Cardiac fibroblast (primary cell): ENCODE results near the gene ARHGAP10.

ENCODE experiments used
- DNase-seq, 2 donors: peaks; one replicate each; pipeline versions ENCODE4 v3.0.0 to v3.0.0-alpha.2; 2010; ENCODE audit warnings: low read depth in 2 of 2
- H3K4me3 ChIP-seq, 2 donors: replicated peaks in 1 of 2; 1 replicate in 1 of 2; 2 replicates in 1 of 2; pipeline ENCODE4 v1.5.1; 2011; ENCODE audit warnings: low read depth in 2 of 2, low read length in 2 of 2, mild to moderate bottlenecking in 2 of 2, moderate library complexity in 1 of 2
- TF ChIP-seq, protein P1 (sequence below): IDR thresholded peaks from one replicate; pipeline ENCODE4 v1.5.1; 2011; ENCODE audit warnings: low read depth, mild to moderate bottlenecking, low read length, inconsistent platforms

ARHGAP10 gene

DNA sequence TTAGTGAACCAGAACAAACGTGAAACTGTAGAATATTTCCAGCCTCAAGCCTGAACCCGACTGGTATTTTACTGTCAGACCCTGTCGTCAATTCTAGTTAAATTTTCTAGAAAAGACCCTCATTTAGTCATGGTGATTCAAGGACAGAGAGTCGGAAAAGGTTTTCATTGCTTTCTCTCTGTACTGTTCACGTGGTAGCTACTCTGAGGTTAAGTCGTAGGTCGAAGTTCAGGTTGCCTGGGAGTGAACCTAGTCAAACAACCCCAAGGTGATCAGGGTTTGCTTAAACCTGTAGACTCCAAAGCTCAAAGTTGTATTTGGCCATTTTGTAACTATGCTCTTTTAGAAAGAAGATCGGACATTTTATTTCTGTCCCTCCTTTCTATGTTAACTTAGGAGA, 283.6 kb downstream of the ARHGAP10 start:
- H3K4me3 ChIP-seq = no peak overlapping the region
- no peak for DNase-seq
- TF ChIP-seq, protein P1, sequence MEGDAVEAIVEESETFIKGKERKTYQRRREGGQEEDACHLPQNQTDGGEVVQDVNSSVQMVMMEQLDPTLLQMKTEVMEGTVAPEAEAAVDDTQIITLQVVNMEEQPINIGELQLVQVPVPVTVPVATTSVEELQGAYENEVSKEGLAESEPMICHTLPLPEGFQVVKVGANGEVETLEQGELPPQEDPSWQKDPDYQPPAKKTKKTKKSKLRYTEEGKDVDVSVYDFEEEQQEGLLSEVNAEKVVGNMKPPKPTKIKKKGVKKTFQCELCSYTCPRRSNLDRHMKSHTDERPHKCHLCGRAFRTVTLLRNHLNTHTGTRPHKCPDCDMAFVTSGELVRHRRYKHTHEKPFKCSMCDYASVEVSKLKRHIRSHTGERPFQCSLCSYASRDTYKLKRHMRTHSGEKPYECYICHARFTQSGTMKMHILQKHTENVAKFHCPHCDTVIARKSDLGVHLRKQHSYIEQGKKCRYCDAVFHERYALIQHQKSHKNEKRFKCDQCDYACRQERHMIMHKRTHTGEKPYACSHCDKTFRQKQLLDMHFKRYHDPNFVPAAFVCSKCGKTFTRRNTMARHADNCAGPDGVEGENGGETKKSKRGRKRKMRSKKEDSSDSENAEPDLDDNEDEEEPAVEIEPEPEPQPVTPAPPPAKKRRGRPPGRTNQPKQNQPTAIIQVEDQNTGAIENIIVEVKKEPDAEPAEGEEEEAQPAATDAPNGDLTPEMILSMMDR = no peak

DNA sequence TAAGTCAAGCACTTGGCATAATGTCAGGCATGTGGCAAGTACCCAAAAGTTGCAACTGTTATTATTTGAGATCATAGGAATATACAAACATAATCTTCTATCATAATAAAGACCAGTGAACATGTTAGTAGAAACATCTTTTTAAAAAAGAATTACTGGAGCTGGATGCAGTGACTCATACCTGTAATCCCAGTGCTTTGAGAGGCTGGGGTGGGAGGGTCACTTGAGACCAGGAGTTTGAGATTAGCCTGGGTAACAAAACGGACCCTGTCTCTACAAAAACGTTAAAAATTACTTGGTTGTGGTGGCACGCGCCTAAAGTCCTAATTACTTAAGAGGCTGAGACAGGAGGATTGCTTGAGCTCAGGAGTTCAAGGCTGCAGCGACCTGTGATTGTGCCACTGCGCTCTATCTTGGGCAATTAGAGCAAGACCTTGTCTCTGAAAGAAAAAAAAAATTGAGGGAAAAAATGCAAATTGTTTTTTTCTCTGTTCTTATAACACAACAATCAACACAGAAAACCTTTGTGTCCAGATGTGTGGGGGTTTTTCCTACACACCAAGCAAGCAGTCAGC, 284.3 kb downstream of the ARHGAP10 start:
- H3K4me3 ChIP-seq = no peak overlapping the region
- TF ChIP-seq, protein P1 = no peak
- DNase-seq = no peak

DNA sequence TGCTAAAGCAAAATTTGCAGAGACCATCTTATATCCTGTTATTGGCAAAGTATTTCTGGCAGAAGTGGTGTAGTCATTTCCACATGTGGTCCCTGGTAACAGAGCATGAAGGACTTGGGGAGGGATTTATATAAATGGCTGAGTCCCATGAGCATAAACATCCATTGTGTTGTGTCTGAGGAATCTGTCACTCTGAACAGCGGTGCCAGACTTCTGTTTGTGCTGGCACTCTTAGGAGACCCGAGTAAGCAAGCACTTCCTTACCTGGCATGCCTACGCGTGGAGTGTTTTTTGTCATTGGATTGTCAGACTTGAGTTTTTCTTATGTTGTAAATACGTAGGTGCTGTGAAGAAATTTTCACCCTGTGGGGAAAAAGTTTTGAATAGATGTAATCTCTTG, 285.9 kb downstream of the ARHGAP10 start:
- peak; percentile 57 to 60 for DNase-seq
- no peak overlapping the region for H3K4me3 ChIP-seq
- TF ChIP-seq, protein P1 = no peak

DNA sequence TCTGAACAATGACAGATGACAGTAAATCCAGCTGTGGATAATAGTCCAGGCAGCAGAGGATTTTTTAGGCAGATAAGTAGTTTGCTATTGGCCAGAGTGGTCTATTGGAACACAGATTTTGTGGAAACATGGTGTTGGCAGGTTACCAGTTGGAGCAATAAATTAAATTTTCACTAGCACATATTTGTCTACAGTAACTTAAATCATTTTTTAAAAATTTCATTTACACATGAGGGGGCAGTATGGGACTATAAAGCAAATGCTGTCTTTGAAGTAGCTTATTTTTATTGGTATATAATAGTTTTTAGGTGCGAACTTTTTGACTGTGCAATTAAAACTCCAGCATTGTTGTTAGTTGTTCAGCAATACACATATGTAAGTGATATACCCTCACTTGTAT, 289.8 kb downstream of the ARHGAP10 start:
- H3K4me3 ChIP-seq = no peak overlapping the region
- DNase-seq = peak in 1 of 2 donors; percentile 6
- TF ChIP-seq, protein P1 = no peak

DNA sequence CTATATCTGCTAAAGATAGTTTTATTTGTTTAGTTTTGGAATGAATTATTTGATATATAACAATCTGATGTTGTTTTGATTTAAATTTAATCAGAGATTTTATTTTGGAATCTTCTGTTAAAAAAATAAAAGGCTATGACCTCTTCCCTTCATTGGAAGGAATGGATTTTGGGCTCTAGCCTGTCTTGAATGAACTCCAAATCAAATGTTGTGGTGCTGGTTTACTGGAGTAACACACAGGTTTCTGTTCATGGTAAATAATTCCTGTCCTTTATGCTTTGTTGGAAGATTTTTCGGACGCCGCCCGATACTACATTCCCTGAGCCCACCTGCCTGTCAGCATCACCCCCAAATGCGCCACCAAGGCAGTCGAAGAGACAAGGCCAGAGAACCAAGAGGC, 291.1 kb downstream of the ARHGAP10 start:
- TF ChIP-seq, protein P1 = no peak
- DNase-seq = peak in 1 of 2 donors; percentile 5

DNA sequence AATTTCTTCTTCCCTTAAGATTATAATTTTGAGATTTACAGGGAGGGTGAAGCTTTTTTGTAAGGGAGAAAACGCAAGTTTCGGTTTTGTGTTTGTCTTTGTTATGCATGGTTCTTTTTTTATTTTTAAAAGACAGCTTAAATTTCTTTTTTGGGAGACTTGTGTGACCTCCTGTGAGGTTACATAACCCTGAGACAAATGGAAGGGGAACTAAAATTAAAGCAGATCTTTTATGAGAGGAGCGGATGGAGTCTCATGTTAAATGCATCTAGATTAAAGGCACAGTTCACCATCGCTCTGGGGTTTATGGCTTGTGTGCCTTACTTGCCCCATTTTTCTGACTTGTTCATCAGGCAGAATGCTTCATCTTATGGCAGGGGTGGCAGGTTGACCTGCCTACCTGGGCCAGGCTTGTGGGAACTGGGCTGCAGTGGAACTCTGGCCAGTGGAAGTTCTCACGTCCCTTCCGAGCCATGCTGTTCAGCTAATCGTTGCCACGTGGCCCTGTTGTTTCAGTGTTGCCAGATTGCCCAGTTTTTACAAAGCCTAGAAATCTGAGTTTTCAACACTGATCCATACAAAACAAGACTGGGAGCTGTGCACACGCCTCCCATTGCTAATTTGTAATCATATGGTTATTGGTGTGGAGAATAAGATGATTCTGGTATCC, 291.8 kb downstream of the ARHGAP10 start:
- no peak overlapping the region for H3K4me3 ChIP-seq
- peak in 1 of 2 donors; percentile 24 for DNase-seq
- TF ChIP-seq, protein P1 = no peak

More for the DNA sequence above, 291.1 kb downstream of the ARHGAP10 start:
- no peak overlapping the region for H3K4me3 ChIP-seq
